ENCODE measurements around the gene PAQR5.

The PAQR5 gene

GRCh38 chr15:69344238-69344637 lies 45.5 kb downstream of the PAQR5 start:
- TF ChIP-seq CTCF (conservative IDR thresholded peaks at IDR 0.05; ENCODE audit: low read length) = peak; percentile 15; the same call in 1 of the 2 replicates
- TF ChIP-seq EZH2phosphoT487 (IDR thresholded peaks at IDR 0.05; ENCODE audit: borderline replicate concordance) = no peak
- Histone ChIP-seq H2AFZ (ENCODE audit: low read length) (no peak overlapping the region; the same call in 1 of the 2 replicates), H3K79me2 (ENCODE audit: insufficient read depth, low read length) (no peaks in the 10 kb centered on the region), H3K4me2 (ENCODE audit: low read depth, low read length, poor library complexity, severe bottlenecking) (no peak overlapping the region), H3K9me3 (ENCODE audit: insufficient read depth, low read depth, low read length) (no peaks in the 10 kb centered on the region), H3K27me3 (ENCODE audit: insufficient read depth, low read length, poor library complexity, severe bottlenecking) (no peaks in the 10 kb centered on the region), H3K4me3 (ENCODE audit: low read length, poor library complexity, severe bottlenecking) (no peak overlapping the region), H3K9me2 (replicated peaks; ENCODE audit: low read depth, low read length) (no peaks in the 10 kb centered on the region), H4K20me1 (ENCODE audit: insufficient read depth, low read length, poor library complexity, severe bottlenecking) (no peaks in the 10 kb centered on the region), H3F3A (ENCODE audit: low read depth) (no peaks in the 10 kb centered on the region), H3K9ac (ENCODE audit: low read depth, low read length, poor library complexity, severe bottlenecking) (no peak overlapping the region), H3K36me3 (ENCODE audit: insufficient read depth, low read length) (no peaks in the 10 kb centered on the region), H3K4me1 (ENCODE audit: insufficient read depth, low read length, poor library complexity, severe bottlenecking) (no peaks in the 10 kb centered on the region)

DNA sequence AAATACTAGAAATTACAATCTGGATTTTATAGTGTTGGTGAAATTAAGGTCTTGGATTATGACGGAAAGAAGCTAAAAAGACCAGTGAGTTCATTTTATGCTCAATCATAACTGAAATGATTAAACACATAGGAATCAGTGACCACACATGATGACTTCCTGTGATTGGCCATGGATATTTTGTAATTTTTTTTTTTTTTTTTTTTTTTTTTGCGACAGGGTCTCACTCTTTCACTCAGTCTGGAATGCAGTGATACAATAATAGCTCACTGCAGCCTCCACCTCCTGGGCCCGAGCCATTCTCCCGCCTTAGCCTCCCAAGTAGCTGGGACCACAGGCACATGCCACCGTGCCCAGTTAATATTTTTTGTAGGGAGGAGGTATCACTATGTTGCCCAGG lies 47.4 kb downstream of the PAQR5 start:
- no peak overlapping the region for H3K4me3 ChIP-seq (ENCODE audit: low read length, poor library complexity, severe bottlenecking)
- H3F3A ChIP-seq (ENCODE audit: low read depth) = no peaks in the 10 kb centered on the region
- no peak for TF ChIP-seq CTCF (conservative IDR thresholded peaks at IDR 0.05; ENCODE audit: low read length)
- no peak for TF ChIP-seq EZH2phosphoT487 (IDR thresholded peaks at IDR 0.05; ENCODE audit: borderline replicate concordance)
- H4K20me1 ChIP-seq (ENCODE audit: insufficient read depth, low read length, poor library complexity, severe bottlenecking) = no peaks in the 10 kb centered on the region
- no peak overlapping the region for H3K9ac ChIP-seq (ENCODE audit: low read depth, low read length, poor library complexity, severe bottlenecking)
- H3K9me3 ChIP-seq (ENCODE audit: insufficient read depth, low read depth, low read length) = no peaks in the 10 kb centered on the region
- H3K9me2 ChIP-seq (replicated peaks; ENCODE audit: low read depth, low read length) = no peaks in the 10 kb centered on the region
- no peak overlapping the region for H2AFZ ChIP-seq (ENCODE audit: low read length)
- H3K36me3 ChIP-seq (ENCODE audit: insufficient read depth, low read length) = no peaks in the 10 kb centered on the region
- H3K4me1 ChIP-seq (ENCODE audit: insufficient read depth, low read length, poor library complexity, severe bottlenecking) = no peaks in the 10 kb centered on the region
- H3K79me2 ChIP-seq (ENCODE audit: insufficient read depth, low read length) = no peaks in the 10 kb centered on the region
- H3K27me3 ChIP-seq (ENCODE audit: insufficient read depth, low read length, poor library complexity, severe bottlenecking) = no peaks in the 10 kb centered on the region
- H3K4me2 ChIP-seq (ENCODE audit: low read depth, low read length, poor library complexity, severe bottlenecking) = no peak overlapping the region

DNA sequence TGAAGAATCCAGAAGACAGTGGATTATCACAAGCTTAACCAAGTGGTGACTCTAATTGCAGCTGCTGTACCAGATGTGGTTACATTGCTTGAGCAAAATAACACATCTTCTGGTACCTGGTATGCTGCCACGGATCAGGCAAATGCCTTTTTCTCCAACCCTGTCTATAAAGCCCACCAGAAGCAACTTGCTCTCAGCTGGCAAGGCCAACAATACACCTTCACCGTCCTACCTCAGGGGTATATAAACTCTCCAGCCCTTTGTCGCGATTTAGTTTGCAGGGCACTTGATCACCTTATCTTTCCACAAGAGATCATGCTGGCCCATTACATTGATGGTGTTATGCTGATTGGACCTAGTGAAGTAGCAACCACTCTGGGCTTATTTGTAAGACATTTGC lies 52.6 kb downstream of the PAQR5 start:
- H3K36me3 ChIP-seq (ENCODE audit: insufficient read depth, low read length) = no peaks in the 10 kb centered on the region
- no peak for TF ChIP-seq CTCF (conservative IDR thresholded peaks at IDR 0.05; ENCODE audit: low read length)
- no peak for TF ChIP-seq EZH2phosphoT487 (IDR thresholded peaks at IDR 0.05; ENCODE audit: borderline replicate concordance)
- no peak overlapping the region for H3K4me2 ChIP-seq (ENCODE audit: low read depth, low read length, poor library complexity, severe bottlenecking)
- H3K4me3 ChIP-seq (ENCODE audit: low read length, poor library complexity, severe bottlenecking) = no peak overlapping the region
- H3K9ac ChIP-seq (ENCODE audit: low read depth, low read length, poor library complexity, severe bottlenecking) = no peak overlapping the region
- no peaks in the 10 kb centered on the region for H4K20me1 ChIP-seq (ENCODE audit: insufficient read depth, low read length, poor library complexity, severe bottlenecking)
- H3K4me1 ChIP-seq (ENCODE audit: insufficient read depth, low read length, poor library complexity, severe bottlenecking) = no peaks in the 10 kb centered on the region
- no peaks in the 10 kb centered on the region for H3K9me3 ChIP-seq (ENCODE audit: insufficient read depth, low read depth, low read length)
- H3K27me3 ChIP-seq (ENCODE audit: insufficient read depth, low read length, poor library complexity, severe bottlenecking) = no peaks in the 10 kb centered on the region
- no peaks in the 10 kb centered on the region for H3K79me2 ChIP-seq (ENCODE audit: insufficient read depth, low read length)
- no peaks in the 10 kb centered on the region for H3K9me2 ChIP-seq (replicated peaks; ENCODE audit: low read depth, low read length)
- H2AFZ ChIP-seq (ENCODE audit: low read length) = no peak overlapping the region
- H3F3A ChIP-seq (ENCODE audit: low read depth) = no peaks in the 10 kb centered on the region

All from Loucy (cell line).